PC-3 (cell line): Measurements from ENCODE around the gene RXRA.

Experiments used
- EZH2 ChIP-seq: fragments of 300-600 bp; sonication (generic); IDR thresholded peaks from one replicate; pipeline ENCODE4 v1.6.1; 2017; ENCODE audit warnings: antibody characterized with exemption, mild to moderate bottlenecking, low read length; ENCODE audit not compliant: unreplicated experiment
- EZH2phosphoT487 ChIP-seq: fragments of 300-600 bp; sonication (generic); IDR thresholded peaks from 2 replicates; pipeline ENCODE4 v1.6.1; 2018; ENCODE audit warnings: mild to moderate bottlenecking, antibody characterized with exemption, low read length, borderline replicate concordance
- TF ChIP-seq, protein P1 (sequence below): fragments of 300-600 bp; sonication (generic); conservative IDR thresholded peaks from 2 replicates; pipeline ENCODE4 v1.5.1; 2017; ENCODE audit warnings: antibody characterized with exemption, low read depth, mild to moderate bottlenecking, low read length

DNA sequence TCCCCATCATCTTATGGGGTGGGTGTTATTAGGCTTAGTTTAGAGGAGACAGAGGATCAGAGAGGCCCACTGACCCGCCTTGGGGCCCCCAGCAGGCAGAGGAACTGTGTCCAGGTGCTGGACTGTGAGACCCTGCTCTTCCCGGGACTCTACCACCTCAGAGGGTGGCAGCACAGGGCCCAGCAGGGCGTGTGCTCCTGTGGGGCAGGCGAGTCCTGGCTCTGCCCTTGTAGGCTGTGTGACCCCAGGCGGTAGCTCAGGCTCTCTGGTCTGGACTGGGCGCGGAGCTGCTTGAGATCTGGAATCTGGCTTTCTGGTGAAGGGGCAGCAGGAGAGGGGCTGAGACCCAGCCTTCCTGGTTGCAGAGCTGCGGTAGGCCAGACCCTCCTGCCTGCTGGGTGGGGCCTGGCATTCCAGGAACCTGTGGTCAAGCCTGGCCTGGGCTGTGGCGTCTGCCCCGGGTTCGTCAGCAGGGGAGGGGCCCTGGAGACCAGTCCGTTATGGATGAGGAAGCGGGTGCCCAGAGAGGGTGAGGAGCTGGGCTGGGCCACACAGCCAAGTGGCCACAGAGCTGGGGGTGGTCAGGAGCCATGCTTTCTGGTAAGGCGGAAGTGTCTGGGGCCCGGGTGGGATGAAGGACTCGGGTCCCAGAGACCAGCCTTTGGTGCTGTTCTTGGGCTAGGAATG, 46.5 kb downstream of the RXRA start:
- TF ChIP-seq EZH2phosphoT487 = no peak
- TF ChIP-seq, protein P1, sequence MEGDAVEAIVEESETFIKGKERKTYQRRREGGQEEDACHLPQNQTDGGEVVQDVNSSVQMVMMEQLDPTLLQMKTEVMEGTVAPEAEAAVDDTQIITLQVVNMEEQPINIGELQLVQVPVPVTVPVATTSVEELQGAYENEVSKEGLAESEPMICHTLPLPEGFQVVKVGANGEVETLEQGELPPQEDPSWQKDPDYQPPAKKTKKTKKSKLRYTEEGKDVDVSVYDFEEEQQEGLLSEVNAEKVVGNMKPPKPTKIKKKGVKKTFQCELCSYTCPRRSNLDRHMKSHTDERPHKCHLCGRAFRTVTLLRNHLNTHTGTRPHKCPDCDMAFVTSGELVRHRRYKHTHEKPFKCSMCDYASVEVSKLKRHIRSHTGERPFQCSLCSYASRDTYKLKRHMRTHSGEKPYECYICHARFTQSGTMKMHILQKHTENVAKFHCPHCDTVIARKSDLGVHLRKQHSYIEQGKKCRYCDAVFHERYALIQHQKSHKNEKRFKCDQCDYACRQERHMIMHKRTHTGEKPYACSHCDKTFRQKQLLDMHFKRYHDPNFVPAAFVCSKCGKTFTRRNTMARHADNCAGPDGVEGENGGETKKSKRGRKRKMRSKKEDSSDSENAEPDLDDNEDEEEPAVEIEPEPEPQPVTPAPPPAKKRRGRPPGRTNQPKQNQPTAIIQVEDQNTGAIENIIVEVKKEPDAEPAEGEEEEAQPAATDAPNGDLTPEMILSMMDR = no peak
- no peak for TF ChIP-seq EZH2
